ENCODE results near the gene CTXN3.

The CTXN3 gene

GRCh38 chr5:127699416-127699815 lies 50.5 kb downstream of the CTXN3 start:
- DNase-seq (ENCODE audit: low spot score), result no peak

GRCh38 chr5:127700237-127700766 lies 51.4 kb downstream of the CTXN3 start:
- DNase-seq (ENCODE audit: low spot score), result no peak

GRCh38 chr5:127702434-127702833 lies 53.6 kb downstream of the CTXN3 start:
- no peak for DNase-seq (ENCODE audit: low spot score)

GRCh38 chr5:127702926-127703561 lies 54.2 kb downstream of the CTXN3 start, which contains the start of gene CCDC192:
TSS of gene CCDC192 (plus strand) at chr5:127703391. CDS start at chr5:127703446, 55 bp downstream.
- no peak for DNase-seq (ENCODE audit: low spot score)

GRCh38 chr5:127705120-127705892 lies 56.4 kb downstream of the CTXN3 start:
- DNase-seq (ENCODE audit: low spot score), result no peak

GRCh38 chr5:127706691-127707090 lies 57.8 kb downstream of the CTXN3 start:
- DNase-seq (ENCODE audit: low spot score), result no peak

GRCh38 chr5:127707209-127707608 lies 58.3 kb downstream of the CTXN3 start:
- DNase-seq (ENCODE audit: low spot score), result no peak

All from cerebellar cortex (tissue), 1 donor.